HG03354 (cell line): ENCODE results near the gene ITSN2.
"Not testable (repeated sequence)": the region's sequence is repeated elsewhere in the genome, so short reads cannot be mapped to it uniquely, and the experiment has no call there.

Source experiments
- ATAC-seq: cut with Tn5 transposase; IDR thresholded peaks from one replicate; pipeline ENCODE4 v1.9.1; 2021; ENCODE audit warnings: mild to moderate bottlenecking; ENCODE audit not compliant: unreplicated experiment, poor library complexity, severe bottlenecking

ITSN2 gene

DNA sequence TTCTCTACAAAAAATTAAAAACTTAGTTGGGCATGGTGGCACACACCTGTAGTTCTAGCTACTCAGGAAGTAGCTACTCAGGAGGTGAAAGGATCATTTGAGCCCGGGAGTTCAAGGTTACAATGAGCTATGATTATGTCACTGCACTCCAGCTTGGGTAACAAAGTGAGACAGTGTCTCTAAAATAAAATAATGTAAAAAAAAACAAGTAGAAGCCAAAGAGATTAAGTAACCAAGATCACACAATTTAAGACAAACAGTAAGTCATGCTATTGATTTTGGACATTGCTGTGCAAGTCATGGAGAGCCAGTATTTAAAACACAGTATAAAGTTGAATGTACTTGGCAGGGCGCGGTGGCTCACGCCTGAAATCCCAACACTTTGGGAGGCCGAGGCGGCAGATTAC lies 20.5 kb downstream of the ITSN2 start:
- no peak for ATAC-seq

DNA sequence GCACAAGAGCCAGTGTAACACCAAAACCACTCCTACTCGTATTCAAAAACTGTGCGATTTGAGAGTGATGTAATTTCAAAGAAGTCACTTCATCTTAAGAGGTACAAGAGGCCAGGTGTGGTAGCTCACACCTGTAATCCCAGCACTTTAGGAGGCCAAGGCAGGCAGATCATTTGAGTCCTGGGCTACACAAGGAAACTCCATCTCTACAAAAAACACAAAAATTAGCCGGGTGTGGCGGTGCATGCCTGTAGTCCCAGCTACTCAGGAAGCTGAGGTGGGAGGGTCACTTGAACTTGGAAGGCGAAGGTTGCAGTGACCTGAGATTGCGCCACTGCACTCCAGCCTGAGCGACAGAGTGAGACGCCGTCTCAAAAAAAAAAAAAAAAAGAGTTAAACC lies 21.2 kb downstream of the ITSN2 start:
- not testable (repeated sequence) for ATAC-seq

DNA sequence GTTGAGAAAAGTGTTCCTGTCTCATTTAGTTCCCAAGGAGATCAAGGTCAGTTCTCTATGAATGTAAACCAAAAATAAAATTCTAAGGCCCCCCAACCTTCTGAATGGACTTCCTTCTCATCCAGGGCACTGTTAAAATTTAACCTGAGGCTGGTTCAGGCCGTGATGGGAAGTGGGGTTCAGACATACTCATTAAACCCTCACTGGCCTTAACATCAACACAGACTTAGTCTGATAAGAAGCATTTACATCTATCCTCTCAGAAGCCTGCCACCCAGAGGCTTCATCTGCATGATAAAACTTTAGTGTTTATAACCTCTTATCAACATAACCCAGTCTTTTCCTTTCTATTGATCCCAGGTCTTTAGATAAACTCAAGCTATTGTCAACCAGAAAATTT lies 22.4 kb downstream of the ITSN2 start:
- ATAC-seq = no peak

DNA sequence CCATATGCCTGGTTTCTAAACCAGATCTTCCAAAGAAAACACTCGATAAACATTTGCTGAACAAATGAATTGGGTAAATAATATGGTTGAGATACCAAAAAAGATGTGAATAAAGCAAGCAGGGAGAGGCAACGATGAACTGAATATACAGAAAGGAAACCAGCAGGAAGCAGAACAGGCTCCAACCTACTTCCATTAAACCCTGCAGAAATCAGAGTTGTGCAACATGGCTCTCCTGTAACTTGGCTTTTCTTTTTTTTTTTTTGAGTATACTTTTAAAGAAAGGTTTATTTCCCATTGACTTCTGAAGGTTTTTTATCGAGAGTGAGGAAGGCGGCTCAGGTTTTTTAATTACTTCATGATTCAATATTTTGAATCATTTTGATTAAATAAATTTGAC lies 23.5 kb downstream of the ITSN2 start:
- no peak for ATAC-seq

DNA sequence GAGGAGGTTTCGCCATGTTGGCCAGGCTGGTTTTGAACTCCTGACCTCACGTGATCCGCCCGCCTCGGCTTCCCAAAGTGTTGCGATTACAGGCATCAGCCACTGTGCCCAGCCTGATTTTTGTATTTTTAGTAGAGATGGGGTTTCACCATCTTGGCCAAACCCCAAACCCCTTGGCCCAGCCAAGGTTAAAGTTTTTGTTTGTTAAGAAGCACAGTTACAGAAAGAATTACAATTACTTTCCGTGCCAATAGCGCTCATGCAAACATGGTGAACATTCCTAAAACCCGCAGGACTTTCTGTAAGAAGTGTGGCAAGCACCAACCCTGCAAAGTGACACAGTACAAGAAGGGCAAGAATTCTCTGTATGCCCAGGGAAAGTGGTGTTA lies 26.1 kb downstream of the ITSN2 start:
- ATAC-seq = no peak

DNA sequence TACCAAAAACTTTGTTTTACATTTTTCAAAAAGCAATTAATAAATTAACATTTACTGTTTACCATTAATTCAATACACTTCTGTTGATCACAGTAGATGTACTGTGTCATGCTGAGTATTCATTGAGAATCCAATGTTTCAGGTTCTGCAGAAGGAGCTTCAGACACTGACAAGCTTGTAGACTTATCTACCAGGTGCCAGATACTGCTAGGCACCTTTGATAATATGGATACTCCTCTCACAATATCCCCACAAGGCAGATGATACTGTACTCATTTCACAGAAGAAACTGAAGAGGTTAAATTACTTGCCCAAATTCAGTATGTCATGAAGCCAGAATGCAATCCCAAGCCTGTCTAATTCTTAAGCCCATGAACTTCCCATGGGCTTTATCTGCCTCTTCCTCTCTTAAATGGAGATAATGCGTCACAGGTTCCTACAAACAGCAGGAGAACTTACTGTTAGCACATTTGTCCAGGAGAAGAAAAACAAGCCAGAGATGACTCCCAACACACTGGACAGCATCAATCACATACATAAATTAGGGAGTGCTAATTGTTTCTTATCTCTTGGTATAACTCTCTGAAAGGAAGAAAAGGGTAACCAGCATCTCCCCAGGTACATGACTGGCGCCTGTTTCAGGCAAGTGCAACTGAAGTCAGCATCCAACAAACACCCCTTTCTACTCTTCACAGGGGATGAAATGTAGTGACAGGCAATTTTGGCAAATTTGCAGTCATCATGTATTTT lies 27.4 kb downstream of the ITSN2 start:
- no peak for ATAC-seq

DNA sequence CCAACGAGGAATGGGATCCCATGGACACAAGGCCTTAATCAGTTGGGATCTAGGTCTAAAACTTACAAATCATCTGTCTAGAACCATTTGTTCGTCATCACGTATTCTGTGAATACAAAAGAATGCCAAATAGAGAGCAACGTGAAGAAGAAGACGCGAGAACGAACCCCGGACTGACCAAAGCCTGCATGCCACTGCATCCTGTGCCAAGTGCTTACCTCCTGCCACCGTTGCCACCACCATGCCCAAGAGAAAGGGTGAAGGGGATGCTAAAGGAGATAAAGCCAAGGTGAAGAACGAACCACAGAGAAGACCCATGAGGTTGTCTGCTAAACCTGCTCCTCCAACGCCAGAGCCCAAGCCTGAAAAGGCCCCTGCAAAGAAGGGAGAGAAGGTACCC lies 30.2 kb downstream of the ITSN2 start:
- peak; percentile 37 for ATAC-seq

DNA sequence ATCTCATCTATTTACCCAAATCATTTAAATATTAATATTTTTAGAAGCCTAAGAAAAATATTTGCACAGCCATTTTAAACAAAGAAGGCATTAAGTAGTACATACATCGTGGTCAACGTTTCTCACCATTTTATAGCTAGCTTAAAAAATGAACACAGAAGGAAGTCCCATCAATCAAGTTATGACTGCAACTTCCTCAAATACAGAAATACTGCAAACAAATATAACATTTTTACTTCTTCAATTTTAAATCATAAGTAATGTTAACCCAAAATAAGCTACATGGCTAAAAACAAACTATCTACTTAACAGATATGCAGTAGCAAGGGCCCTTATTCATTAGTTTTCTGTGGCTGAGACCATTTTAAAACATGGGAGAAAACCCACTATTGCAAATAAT lies 30.6 kb downstream of the ITSN2 start:
- peak; percentile 54 for ATAC-seq

DNA sequence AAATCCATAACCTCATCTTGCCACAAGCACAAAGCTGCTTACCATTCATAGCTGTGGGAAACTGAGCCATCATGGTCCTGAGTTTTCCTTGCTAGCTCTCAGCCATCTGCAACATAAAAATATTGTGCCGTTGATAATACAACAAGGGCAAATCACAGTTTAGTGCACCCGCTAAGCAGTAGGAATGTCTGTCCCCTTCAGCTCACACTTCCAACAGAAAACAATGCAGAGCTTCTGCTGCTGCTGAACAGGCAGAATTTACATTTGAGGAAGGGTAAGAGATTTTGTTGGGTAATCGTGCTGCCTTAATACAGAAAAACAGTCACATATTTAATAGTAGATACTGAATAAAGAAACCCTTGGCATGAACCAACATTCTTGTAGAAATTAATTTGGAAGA lies 32.3 kb downstream of the ITSN2 start:
- ATAC-seq = no peak

DNA sequence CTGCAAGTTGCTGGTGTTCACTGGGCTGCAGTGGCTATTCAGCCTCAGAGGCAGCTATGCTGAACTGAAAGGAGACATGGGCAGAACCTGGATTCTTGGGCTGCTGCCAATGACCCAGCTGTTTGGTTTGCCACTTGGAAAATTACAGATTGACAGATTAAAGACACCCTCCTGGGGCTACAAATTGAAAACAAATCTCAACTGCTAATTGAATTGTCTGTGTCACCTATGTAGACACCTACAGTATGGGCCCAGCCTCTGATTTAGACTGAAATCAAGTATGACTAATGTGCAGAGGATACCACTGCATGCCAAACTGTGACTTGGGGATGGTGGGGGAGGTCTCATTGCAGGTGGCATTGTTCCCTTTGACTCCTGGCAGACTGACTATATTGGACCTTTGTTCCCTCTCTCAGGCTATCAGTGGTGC lies 42.8 kb downstream of the ITSN2 start:
- no peak for ATAC-seq

DNA sequence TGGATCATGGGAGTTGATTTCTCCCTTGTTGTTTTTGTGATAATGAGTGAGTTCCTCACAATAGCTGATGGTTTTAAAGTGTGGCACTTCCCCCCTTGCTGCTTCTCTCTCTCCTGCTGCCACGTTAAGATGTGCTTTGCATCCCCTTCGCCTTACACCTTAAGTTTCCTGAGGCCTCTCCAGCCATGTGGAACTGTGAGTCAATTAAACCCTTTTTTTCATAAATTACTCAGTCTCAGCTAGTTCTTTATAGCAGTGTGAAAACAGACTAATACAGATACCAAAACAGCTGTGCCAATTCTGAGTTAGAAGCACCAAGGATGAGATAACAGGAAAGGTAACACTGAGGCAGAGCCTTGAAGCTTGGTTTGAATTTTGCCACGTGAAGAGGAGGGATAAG lies 44.7 kb downstream of the ITSN2 start:
- ATAC-seq = peak; percentile 72

DNA sequence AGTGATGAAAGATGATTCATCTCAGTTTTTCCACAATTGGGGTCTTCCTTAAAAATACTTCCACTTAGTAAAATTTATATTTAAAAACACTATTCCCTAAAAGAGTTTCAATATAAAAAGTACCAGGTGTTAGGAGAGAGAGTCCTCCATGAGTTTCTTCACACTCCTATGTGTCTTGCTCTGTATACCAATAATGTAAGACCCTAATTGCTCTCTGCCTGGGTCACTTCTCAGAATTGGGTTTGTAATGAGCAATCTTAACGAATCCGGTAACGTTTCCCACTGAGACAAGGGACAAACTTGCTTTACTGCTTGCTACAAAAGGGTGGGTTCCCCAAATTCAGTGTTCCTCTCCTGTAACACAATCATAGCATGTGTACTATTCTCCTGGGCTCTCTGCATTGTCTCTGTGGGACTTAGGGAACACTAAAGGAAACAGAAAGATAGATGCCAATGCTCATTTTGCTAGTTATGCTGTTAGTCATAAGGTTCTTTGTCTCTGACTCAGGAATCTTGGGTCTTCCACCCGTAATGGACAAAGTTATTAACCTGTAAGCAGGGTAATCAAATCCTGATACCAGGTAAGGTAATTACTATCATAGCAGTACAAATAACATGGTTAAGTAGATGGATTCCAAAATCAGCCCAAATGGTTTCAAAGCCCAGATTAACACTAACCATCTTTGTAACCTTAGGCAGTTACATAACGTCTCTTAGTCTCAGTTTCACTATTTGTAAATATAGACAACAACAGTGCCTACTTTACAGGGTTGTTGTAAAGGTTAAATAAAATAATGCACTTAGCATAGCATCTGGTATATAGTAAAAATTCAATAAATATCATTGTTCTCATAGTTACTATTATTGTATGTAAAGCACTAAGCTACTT lies 46.3 kb downstream of the ITSN2 start:
- ATAC-seq = no peak

DNA sequence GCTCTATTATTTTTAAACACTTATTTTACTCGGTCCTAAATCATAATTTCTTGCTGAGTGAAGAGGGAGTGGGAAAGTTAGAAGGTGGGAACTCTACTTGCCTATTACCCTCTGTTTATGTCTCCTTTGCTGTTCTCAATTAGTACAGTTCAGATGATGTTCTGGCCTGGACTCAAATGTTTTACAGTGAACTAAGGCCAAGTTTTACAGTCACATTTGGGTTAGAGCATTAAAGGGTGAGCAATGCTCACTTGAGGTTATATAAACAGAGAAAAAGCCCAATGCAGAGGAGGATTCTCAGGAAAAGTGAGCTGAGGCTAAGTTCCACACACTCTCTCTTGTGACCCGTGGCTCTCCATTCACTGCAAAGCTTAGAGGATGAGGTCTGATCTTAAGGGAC lies 52.4 kb downstream of the ITSN2 start:
- ATAC-seq = no peak

DNA sequence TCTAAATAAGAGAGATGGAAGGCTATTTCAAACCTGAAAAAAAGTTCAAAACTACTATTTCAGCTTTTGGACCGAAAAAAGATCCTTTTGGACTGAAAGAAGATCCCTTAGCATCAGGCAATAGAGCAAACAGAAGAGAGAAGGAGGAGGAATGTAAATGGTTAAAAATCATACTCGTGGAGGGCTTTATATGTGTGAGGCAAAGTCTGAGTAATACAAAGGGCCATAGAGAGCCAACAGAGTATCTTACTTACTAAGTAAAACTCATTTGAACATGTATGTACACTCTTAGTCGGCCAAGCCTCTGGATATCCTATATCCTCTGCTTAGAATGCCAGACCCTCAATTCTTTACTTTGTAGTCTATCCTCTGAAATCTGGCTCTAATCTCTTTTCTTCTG lies 55.7 kb downstream of the ITSN2 start:
- no peak for ATAC-seq

DNA sequence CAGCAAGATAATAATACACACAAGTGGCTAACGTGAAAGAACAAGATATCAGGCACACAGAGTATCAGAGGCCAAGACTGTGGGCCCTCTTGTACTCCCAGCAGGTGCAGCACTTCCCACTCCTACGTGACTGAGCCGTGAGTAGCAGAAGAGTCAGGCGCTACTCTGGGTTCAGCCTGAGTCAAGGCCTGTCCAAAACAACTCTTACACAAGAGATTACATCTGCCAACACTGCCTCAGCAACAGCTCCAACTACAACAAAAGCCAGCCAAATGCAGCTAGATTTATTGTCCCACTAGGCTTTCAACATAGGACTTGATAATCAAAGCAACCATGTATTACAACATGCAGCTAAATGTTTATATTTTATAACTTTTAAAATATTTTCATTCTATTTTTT lies 56.2 kb downstream of the ITSN2 start:
- ATAC-seq = no peak

DNA sequence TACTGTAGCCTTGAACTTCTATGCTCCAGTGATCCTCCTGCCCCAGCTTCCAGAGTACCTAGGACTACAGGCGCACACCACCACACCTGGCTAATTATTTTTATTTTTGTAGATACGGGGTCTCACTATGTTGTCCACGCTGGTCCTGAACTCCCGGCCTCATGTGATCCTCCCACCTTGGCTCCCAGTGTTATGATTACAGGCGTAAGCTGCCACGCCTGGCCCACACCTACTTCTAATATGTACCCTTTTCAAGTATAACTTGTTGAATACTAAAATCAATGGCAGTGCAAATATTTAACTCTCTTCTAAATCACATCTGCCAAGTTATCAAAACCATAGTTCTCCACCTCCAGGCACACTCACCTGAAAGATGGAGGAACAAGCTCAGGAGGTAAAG lies 58.7 kb downstream of the ITSN2 start:
- ATAC-seq = no peak

DNA sequence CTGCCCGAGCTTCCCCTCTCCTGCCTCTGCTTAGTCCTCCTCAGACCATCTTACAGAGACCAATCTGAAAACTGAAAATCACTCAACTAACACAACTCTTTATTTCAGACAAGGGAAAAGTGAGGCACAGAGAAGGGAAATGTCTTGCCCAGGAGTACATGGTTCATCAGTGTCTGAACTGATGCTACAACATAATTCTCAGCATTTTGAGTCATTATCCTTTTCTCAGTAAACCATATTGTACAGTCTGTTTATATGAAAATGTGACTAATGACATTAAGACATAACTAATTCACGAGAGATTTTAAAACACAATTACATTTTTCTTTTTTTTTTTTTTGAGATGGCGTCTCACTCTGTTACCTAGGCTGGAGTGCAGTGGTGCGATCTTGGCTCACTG lies 62.7 kb downstream of the ITSN2 start:
- no peak for ATAC-seq

DNA sequence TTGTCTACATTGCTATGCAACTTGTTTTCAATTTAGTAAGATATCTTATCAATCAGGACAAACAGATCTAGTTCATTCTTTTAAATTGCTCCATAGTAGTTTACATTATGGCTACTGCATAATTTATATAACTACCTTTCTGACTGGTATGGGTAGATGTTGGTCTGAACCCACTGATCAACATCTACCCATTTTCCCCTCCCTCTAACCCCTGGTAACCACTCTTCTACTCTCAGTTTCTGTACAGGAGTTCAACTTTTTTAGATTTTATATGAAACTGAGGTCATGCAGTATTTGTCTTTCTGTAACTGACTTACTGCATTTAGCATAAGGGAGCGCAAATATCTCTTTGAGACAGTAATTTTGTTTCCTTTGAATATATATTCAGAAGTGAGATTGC lies 73.2 kb downstream of the ITSN2 start:
- ATAC-seq = no peak

DNA sequence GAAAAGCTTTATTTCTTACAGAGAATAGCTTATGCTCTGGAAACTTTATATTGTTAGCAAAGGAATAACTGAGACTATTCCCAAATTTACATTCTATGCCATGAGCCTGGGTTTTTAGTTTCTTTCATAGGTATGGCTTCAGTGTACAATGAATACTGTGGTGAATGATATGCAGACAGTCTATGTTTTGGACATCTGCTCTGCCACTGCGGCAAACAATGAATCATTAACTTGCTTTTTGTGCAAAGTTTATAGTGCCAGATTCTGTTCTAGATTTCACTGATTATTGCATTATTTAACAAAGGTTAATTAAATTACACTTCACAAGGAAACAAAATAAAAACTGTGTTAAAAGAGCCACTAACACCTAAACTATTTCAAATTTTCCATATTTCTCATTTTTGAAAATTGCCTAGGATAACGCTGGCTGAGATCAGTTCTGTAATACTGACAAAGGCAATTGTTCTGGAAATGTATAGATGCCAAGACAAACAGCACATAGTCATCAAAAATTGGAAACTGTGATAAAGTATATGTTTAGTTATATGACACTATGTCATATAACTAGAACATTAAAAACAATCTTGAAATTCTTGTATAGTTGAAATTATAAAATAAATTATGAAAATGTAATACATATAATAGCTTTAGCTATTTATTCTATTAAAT lies 74.7 kb downstream of the ITSN2 start:
- no peak for ATAC-seq

DNA sequence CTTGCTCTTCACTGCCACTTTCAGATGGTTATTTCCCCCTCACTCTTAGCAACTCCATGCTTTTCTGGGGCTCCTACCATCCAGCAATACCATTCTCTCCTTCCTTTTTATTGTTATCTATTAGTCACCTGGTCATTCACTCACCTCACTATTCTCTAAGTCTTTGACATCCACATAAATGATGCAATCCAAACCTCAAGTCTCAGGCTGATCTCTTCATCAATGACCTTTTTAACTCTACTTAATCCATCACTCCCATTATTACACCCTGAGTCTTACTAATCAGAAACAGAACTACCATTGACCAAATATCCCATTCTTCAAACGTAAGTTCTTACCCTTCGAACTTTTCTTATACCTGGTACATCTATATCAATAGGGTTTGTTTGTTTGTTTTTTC lies 79.7 kb downstream of the ITSN2 start:
- no peak for ATAC-seq

DNA sequence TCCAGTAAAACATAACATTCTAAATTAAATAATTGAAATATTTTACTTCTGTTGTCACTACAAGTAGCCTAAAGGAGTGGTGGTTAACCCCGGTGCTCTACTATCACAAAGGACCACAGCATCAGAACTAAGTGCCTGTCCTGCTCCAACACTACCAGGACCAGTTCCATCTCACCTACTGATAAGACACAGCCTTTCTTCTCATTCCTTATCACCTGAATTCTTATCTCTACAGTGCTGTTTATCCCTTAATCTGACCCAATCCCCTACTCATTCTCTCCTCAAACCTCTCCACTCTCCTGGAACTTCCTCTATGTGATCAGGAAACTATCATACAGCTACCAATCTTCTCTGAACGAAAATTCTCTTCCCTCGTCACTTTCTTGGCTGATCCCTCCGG lies 80.2 kb downstream of the ITSN2 start:
- ATAC-seq = no peak
